Kasumi-1 (cell line): ENCODE measurements around the gene PSMC3.

Experiments used
- DNase-seq, 2 experiments: peaks; one replicate each; lab custom pipeline; 2025; lab: John Stamatoyannopoulos, UW

The PSMC3 gene

GRCh38 chr11:47443028-47443700 lies 16.9 kb upstream of the PSMC3 start:
- DNase-seq = no peak

GRCh38 chr11:47442514-47442913 lies 16.3 kb upstream of the PSMC3 start:
- no peak for DNase-seq

DNA sequence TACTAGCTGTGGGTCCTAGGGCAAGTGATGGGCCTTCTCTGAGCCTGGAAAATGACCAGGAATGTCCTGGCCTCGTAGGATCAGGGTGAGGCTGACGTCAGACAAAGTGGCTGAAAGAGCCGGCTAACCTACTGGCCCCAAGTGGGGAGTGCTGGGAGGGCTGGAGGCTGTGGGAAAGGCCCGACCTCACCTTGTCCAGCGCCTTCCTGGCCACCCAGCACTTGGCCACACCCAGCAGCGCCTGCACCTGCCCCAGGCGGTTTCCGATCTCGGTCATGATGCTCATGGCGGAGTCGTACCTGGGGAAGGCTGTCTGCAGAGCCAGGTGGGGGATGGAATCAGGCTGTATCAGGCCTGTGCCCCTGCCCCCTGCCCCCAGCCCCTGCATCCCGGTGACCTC lies 15.2 kb upstream of the PSMC3 start:
- no peak for DNase-seq

DNA sequence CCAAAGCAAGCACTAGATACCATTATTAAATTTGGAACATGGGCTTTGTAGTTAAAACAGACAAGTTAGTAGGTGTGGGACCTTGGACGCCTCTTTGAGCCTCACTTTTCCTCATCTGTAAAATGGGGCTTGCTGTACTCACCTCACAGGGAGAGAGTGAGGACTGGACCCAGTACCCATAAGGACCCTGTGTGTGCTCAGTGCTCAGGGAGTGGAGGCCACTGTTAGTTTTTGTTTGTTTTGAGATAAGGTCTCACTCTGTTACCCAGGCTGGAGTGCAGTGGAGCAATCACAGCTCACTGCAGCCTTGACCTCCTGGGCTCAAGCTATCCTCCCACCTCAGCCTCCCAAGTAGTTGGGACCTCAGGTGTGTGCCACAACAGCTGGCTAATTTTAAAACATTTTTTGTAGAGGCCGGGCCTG lies 13.8 kb upstream of the PSMC3 start:
- DNase-seq = no peak

- DNase-seq = no peak
Observed at GRCh38 chr11:47438721-47439120, 12.5 kb upstream of the PSMC3 start.

DNA sequence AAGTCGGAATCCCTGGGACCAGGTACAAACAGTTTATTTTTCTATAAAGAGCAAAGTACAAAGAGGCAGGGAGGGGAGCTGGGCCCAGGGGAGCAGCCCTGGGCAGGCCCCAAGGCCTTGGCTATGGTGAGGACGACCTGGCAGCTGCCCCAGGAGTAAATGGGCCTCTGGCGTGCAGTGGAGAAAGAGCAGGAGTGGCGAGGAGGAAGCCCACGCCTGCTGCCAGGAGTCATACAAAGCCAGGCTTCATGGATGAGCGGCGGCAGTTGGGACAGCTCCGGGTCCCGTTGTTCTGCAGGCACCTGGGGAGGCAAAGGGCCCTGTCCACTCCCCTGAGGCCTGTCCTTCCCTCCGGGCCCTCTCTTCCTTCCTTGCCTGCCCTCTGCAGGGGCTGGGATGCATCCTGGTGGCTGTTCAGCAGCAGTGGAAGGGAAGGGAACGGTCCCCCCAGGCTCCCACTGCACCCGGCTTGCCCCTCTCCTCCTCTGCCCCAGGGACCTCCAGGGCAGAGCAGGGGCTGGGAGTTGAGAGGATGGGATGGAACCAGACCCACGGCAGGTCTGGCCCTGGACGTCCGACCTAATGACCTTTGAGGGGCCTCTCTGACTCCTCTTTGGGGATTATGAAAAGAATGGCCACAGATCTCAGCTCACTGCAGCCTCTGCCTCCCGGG lies 11.6 kb upstream of the PSMC3 start:
- DNase-seq = no peak

DNA sequence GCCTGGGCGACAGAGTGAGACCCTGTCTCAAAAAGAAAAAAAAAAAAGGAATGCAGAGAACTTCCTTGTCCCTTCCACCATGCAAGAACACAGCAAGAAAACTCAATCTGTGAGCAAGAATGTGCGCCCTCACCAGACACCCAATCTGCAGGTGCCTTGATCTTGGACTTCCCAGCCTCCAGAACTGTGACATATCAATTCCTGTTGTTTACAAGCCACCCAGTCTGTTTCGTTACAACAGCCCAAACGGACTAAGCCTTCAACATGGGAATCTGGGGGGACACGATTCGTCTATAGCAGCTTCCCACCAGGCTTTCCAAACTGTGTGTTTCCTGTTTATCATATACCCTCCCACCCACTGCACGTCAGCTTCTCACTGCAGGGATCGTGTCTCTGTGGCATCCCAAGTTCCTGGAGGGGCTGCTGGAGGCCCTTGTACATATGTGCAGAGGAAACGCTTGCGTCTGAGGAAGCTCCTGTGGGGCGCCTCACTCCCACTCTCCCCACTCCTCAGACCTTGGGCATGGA lies 11.0 kb upstream of the PSMC3 start:
- no peak for DNase-seq

- DNase-seq = no peak
Observed at GRCh38 chr11:47436726-47437125, 10.5 kb upstream of the PSMC3 start.

- no peak for DNase-seq
Observed at GRCh38 chr11:47435687-47436086, 9.4 kb upstream of the PSMC3 start.

- no peak for DNase-seq
Observed at GRCh38 chr11:47434011-47434786, 8.0 kb upstream of the PSMC3 start.

DNA sequence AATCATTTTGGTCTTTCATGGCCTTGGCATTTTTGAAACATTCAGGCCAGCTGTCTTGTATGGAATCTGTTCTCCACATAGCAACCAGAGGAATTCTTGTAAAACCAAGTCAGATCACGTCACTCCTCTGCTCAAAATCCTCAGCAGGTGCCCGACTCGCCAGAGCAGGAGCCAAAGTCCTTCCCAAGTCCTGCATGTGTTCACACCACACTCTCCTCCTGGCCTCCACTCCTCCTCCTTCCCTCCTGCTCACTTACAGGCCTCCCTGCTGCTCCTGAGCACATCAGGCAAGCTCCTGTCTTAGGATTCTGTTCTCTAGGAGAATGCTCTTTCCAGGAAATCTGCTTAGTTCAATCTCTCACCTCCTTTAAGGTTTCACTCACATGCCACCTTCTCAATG lies 6.9 kb upstream of the PSMC3 start:
- DNase-seq = no peak

- DNase-seq = no peak
Observed at GRCh38 chr11:47431356-47432083, 5.3 kb upstream of the PSMC3 start.

DNA sequence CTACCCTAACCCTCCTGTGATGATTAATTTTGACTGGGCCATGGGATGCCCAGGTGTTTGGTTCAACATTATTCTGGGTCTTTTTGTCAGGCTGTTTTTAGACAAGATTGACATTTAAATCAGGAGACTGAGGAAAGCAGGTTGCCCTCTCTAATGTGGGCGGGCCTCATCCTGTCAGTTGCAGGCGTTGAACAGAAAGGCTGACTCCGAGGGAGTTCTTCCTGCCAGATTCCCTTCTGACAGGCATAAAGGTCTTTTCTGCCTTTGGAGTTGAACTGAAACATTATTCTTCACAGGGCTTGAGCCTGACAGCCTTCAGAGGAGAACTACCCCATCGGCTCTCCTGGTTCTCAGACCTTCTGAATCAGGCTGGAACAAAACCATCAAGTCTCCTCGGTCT lies 4.3 kb upstream of the PSMC3 start:
- no peak for DNase-seq

DNA sequence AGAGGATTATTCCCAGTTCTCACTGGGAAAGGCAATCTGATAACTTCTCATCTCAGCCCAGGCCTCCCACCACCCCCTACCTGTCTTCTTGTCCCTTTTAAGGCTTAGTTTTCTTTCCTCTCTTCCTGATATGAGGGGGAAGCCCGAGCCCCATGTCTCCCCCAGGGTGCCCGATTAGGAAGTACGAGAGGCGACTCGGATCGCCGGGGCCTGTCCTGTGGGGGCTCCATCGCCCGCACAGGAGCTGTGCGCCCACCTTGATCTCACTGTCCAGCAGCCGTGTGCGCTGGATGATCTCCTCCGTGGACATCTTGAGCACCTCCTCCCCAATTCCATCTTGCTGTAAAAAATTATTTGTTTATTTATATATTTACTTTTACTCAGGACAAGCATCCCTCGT lies 628 bp downstream of the PSMC3 start:
- no peak for DNase-seq

DNA sequence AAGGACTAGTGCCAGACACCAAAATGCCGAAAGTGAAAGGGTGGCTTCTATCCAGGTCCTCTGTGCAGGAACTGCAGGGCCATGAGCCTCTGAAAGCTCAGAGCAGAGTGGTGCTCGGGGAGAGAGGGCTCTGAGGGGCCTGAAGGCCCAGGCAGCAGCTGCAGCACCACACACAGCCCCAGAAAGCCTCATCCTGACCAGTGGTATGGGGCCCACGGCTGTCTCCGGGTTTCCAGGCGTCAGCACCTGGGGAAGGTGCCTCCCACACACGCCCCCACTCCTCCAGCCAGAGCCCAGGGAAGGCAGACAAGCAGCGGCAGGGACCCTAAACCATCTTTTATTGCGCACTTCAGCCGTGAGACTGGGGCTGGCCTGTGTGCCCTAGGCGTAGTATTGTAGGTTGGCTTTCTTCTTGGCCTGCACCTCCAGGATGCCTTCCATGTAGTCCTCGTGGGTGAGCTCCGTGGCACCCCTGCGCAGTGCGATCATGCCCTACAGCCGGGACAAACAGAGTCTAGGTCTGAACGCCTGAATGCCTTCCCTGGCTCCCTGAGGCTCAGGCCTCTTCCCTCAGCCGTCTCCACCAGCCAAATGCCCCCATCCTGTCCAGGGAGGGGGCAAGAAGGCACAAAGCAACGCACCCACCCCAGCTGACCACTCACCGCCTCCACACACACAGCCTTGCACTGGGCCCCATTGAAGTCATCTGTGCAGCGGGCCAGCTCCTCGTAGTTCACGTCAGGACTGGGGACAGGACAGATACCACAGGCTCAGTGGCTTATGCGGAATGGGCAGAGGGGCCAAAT lies 7.6 kb downstream of the PSMC3 start:
- no peak for DNase-seq

GRCh38 chr11:47417712-47418111 lies 8.5 kb downstream of the PSMC3 start:
- DNase-seq = no peak

GRCh38 chr11:47415949-47416472 lies 10.2 kb downstream of the PSMC3 start:
- DNase-seq = no peak

DNA sequence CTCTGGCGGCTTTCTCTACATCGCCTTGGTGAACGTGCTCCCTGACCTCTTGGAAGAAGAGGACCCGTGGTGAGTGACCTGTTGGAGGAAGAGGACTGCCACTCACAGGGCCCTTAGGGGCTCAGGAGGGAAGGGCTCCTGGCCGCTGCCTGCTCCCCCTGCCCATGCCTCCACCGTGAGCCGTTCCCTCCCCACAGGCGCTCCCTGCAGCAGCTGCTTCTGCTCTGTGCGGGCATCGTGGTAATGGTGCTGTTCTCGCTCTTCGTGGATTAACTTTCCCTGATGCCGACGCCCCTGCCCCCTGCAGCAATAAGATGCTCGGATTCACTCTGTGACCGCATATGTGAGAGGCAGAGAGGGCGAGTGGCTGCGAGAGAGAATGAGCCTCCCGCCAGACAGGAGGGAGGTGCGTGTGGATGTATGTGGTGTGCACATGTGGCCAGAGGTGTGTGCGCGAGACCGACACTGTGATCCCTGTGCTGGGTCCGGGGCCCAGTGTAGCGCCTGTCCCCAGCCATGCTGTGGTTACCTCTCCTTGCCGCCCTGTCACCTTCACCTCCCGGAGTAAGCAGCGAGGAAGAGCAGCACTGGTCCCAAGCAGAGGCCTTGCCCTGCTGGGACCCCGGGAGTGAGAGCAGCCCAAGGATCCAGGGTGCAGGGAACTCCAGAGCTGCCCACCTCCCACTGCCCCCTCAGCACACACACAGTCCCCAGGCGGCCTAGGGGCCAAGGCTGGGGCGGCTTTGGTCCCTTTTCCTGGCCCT lies 11.0 kb downstream of the PSMC3 start:
- DNase-seq = no peak

- no peak for DNase-seq
Observed at GRCh38 chr11:47414685-47415070, 11.6 kb downstream of the PSMC3 start.

DNA sequence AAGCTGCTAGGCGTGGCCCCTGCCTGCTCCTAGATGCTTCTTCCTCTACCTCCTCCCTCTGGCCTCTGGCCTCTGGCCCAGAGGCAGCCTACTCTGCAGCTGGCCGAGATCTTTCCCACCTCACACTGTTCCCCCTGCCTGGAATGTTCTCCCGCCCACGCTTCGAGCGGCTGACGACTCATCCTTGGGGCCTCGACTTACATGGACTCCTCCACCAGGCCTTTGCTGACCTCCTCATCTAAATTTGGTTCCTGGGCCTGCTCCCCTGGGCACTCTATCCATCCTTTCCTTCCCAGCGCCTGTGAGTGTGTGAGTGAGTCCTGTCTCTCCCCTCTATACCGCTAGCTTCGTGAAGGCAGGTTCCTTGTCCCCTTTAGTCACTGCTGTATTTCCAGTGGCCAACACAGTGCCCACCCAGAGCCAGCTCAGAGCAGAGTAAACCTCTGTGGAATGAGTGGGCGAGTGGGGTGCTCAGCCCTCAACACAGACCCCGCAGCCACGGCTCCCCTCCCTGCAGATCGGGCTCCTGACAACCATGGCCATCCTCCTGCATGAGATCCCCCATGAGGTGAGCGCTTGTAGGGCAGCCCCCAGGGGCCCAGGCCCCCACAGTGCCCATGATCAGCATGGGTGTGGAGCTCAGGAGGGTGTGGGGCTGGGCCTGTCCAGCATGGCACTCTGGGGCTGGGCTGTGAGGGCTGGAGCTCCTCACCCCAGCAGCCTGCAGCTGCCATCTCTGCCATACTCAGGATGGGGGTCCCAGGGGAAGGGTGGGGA lies 12.1 kb downstream of the PSMC3 start:
- no peak for DNase-seq
